ENCODE measurements around the gene BCL11A. TPM values are rescaled to one million over a fixed set of nuclear protein-coding genes. Genes with fewer than 3 reads are reported as not detected.

BCL11A gene
- 10.1 TPM for total RNA-seq (ENCODE audit: insufficient read depth, low replicate concordance)

- DNase-seq (ENCODE audit: low spot score) = peak; percentile 97
These were observed at the start of gene BCL11A for GRCh38 chr2:60553495-60554073. TSS of gene BCL11A (minus strand) at chr2:60553654. CDS start at chr2:60553270, 384 bp downstream.

GRCh38 chr2:60602828-60603532 is 49.5 kb upstream of the BCL11A start:
- DNase-seq (ENCODE audit: low spot score) = peak; percentile 31

GRCh38 chr2:60602388-60602787 is 48.9 kb upstream of the BCL11A start:
- no peak for DNase-seq (ENCODE audit: low spot score)

- no peak for DNase-seq (ENCODE audit: low spot score)
These were observed 44.8 kb upstream of the BCL11A start for GRCh38 chr2:60598271-60598670.

GRCh38 chr2:60597346-60597745 is 43.9 kb upstream of the BCL11A start:
- DNase-seq (ENCODE audit: low spot score) = no peak

GRCh38 chr2:60596411-60596810 is 43.0 kb upstream of the BCL11A start:
- no peak for DNase-seq (ENCODE audit: low spot score)

- DNase-seq (ENCODE audit: low spot score) = no peak
These were observed 42.5 kb upstream of the BCL11A start for GRCh38 chr2:60595953-60596352.

- no peak for DNase-seq (ENCODE audit: low spot score)
These were observed 35.6 kb upstream of the BCL11A start for GRCh38 chr2:60589104-60589503.

- peak; percentile 8 for DNase-seq (ENCODE audit: low spot score)
These were observed 32.6 kb upstream of the BCL11A start for GRCh38 chr2:60586081-60586480.

GRCh38 chr2:60585276-60585675 is 31.8 kb upstream of the BCL11A start:
- DNase-seq (ENCODE audit: low spot score) = no peak

GRCh38 chr2:60583604-60584003 is 30.1 kb upstream of the BCL11A start:
- no peak for DNase-seq (ENCODE audit: low spot score)

GRCh38 chr2:60581433-60582282 is 28.2 kb upstream of the BCL11A start:
- DNase-seq (ENCODE audit: low spot score) = peak; percentile 63

- no peak for DNase-seq (ENCODE audit: low spot score)
These were observed 24.3 kb upstream of the BCL11A start for GRCh38 chr2:60577682-60578283.

- DNase-seq (ENCODE audit: low spot score) = no peak
These were observed 19.8 kb upstream of the BCL11A start for GRCh38 chr2:60573251-60573650.

GRCh38 chr2:60570251-60570650 is 16.8 kb upstream of the BCL11A start:
- peak; percentile 21 for DNase-seq (ENCODE audit: low spot score)

GRCh38 chr2:60569680-60570111 is 16.2 kb upstream of the BCL11A start:
- peak; percentile 37 for DNase-seq (ENCODE audit: low spot score)

GRCh38 chr2:60567919-60568768 is 14.7 kb upstream of the BCL11A start:
- peak; percentile 50 for DNase-seq (ENCODE audit: low spot score)

GRCh38 chr2:60567096-60567495 is 13.6 kb upstream of the BCL11A start:
- DNase-seq (ENCODE audit: low spot score) = no peak

- peak; percentile 65 for DNase-seq (ENCODE audit: low spot score)
These were observed 12.0 kb upstream of the BCL11A start for GRCh38 chr2:60565472-60565871.

GRCh38 chr2:60560734-60561644 is 7.5 kb upstream of the BCL11A start:
- DNase-seq (ENCODE audit: low spot score) = no peak
